ENCODE data around the gene M6PR. TPM values are rescaled to one million over a fixed set of nuclear protein-coding genes. Genes with fewer than 3 reads are reported as not detected.

The M6PR gene
- 10 to 100 TPM; 43.2 to 87.5 (median 67.2) TPM for total RNA-seq

DNA sequence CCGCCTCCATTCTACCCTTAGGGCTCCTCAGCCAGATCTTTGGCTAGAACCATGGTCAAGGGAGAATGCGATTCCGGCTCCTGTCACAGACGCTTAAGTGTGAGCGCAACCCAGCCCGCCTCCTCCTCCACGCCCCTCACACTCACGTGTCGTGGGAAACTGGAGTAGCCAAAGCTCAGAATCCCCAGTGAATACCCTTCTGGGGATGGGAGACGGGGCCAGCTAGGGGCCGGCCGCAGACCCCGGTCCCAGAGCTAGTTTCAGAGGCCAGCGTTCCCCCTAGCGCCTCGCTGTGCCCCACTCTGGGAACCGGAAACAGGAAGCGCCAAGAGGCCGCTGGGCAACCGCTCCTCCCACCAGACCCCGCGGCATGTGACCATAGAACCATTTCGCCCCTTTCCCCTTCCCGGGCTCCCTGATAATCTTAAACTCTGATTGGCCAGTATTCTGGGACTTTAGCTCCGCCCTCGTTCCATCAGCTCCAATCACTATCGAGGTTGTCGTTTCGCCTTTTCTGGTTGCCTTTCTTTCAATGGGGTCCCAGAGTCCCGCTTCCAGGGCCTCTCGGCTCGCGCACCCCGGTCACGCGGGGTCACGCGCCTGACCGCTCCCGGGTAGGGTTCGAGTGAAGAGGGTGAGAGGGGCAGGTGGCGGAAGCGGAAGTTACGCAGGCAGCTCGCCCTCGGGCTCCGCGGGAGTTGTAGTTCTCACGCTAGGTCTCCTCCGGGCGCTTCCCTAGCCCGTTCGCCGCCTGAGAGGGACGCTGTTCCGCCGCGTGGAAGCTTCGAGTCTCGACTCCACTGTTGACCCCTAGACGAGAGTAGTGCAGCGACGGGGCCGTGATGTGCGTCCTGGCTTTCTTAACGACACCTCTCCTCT lies at the start of gene M6PR:
TSS of gene M6PR (minus strand) at position 304 of the 879 bp plus-strand sequence. CDS start 3,241 bp downstream, outside the sequence.
- no peaks in the 10 kb centered on the region for H3K27me3 ChIP-seq
- H3K36me3 ChIP-seq: peaks cover 0 to 8% (median 4%) of the 10 kb centered on the region in 4 donors
- peak; percentile 94 for DNase-seq
- TF ChIP-seq EP300 (IDR thresholded peaks at IDR 0.05; ENCODE audit: low read depth) (no peak), POLR2A (IDR thresholded peaks at IDR 0.05) (peak; percentile 85), POLR2AphosphoS5 (IDR thresholded peaks at IDR 0.05) (peak; percentile 75 to 90 (median 83))
- TF ChIP-seq, protein P1, sequence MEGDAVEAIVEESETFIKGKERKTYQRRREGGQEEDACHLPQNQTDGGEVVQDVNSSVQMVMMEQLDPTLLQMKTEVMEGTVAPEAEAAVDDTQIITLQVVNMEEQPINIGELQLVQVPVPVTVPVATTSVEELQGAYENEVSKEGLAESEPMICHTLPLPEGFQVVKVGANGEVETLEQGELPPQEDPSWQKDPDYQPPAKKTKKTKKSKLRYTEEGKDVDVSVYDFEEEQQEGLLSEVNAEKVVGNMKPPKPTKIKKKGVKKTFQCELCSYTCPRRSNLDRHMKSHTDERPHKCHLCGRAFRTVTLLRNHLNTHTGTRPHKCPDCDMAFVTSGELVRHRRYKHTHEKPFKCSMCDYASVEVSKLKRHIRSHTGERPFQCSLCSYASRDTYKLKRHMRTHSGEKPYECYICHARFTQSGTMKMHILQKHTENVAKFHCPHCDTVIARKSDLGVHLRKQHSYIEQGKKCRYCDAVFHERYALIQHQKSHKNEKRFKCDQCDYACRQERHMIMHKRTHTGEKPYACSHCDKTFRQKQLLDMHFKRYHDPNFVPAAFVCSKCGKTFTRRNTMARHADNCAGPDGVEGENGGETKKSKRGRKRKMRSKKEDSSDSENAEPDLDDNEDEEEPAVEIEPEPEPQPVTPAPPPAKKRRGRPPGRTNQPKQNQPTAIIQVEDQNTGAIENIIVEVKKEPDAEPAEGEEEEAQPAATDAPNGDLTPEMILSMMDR (IDR thresholded peaks at IDR 0.05): peak; percentile 27 to 49 (median 38)
- no peaks in the 10 kb centered on the region for H3K9me3 ChIP-seq
- H3K4me3 ChIP-seq: peak within 1 kb of the TSS; percentile 55 to 97 (median 78)
- 0% methylated on average over 6 to 63 of the region's 66 CpGs for WGBS, 2 donors (ENCODE audit: low coverage in 1 of 2)
- H3K27ac ChIP-seq: peak within 1 kb of the TSS; percentile 94 to 98 (median 96)
- intact Hi-C loops (cut with DNase I; ENCODE audit: low total_unique reads) (loop anchor here (10.0 kb wide), 1 partner anchor 85 kb away; no protein-coding TSS in a partner anchor), in situ Hi-C loops (cut with MboI; ENCODE audit: low pct_ligation_motif_present in 1 of 4, low pct_unique_long_range_greater_than_20kb in 1 of 4, low sequenced_read_pairs in 3 of 4) (no loop called here)
- peaks cover 7 to 35% (median 16%) of the 10 kb centered on the region in 4 donors for H3K4me1 ChIP-seq

DNA sequence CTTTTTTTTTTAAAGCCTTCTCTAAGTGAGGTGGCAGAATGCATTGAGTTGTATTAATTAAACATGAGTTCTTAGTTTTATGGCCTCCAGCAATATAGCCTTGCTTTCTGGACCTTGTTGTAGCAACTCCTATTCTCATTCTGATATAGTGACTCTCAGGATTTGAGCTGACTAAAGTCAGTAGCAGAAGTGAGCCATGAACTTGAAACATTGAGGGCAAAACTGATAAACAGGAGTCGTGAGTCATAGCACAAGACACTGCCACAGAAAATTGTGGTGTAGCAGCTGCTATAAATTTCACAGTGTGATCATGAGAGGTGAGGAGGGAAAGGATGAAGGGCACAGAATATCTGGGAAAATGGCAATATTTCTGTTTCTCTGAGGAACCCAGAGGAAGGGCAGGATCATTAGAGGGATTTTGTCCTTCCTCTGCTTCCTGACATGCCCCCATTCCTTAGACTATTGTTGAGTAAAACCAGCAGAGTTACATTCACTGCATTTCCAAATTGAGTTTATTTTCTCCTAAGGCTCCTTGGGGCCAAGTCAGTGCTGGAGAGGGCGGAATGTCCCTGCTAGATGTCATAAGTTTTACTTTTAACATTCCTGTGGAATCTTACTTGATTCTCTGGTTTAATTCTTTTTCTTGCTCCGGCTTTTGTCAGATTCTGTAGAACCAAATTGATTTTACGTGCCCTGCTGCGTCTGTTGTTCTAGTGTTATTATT lies 47.4 kb upstream of the M6PR start:
- no peaks in the 10 kb centered on the region for H3K9me3 ChIP-seq
- no peaks in the 10 kb centered on the region for H3K27me3 ChIP-seq
- intact Hi-C loops (cut with DNase I; ENCODE audit: low total_unique reads) (no loop called here), in situ Hi-C loops (cut with MboI; ENCODE audit: low pct_ligation_motif_present in 1 of 4, low pct_unique_long_range_greater_than_20kb in 1 of 4, low sequenced_read_pairs in 3 of 4) (no loop called here)
- no peaks in the 10 kb centered on the region for H3K4me1 ChIP-seq
- H3K36me3 ChIP-seq: no peaks in the 10 kb centered on the region
- peak overlapping the region in 1 of 4 donors; percentile 18 for H3K27ac ChIP-seq
- TF ChIP-seq EP300 (IDR thresholded peaks at IDR 0.05; ENCODE audit: low read depth) (no peak), POLR2AphosphoS5 (IDR thresholded peaks at IDR 0.05) (no peak), POLR2A (IDR thresholded peaks at IDR 0.05) (no peak)
- TF ChIP-seq, protein P1 (IDR thresholded peaks at IDR 0.05): no peak
- no peak for DNase-seq
- H3K4me3 ChIP-seq: no peak overlapping the region
- 71 to 73% methylated on average over 4 to 5 of the region's 5 CpGs for WGBS, 2 donors (ENCODE audit: low coverage in 1 of 2)

DNA sequence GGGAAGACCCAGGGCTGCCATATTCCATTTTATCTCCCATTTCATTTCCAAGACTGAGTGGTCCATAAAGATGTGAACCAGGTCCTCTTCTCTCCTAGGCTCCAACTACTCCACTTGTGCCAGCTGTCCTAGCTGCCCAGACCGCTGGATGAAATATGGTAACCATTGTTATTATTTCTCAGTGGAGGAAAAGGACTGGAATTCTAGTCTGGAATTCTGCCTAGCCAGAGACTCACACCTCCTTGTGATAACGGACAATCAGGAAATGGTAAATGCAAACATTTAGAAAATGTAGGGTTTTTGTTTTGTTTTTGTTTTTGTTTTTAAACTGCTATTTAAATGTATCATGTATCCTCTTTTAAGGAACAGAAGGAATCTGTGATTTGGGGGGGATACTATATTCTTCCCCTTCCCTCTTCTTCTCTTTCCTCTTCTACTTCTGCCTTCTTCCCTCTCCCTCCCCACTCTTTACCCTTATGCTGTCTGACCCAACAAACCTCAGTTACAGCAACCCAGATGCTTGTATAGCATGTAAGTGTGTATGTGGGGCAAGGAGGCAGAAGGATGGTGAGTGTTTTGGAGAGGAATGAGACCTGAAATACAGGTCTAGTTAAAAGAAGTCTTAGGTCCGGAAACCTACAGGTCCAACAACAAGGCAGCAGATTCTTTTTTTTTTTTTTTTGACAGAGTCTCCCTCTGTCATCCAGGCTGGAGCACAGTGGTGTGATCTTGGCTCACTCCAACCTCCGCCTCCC lies 45.8 kb upstream of the M6PR start:
- Histone ChIP-seq H3K36me3 (no peaks in the 10 kb centered on the region), H3K4me1 (no peaks in the 10 kb centered on the region), H3K4me3 (no peak overlapping the region), H3K9me3 (no peaks in the 10 kb centered on the region), H3K27ac (no peak overlapping the region), H3K27me3 (no peaks in the 10 kb centered on the region)
- DNase-seq: no peak
- intact Hi-C loops (cut with DNase I; ENCODE audit: low total_unique reads) (no loop called here), in situ Hi-C loops (cut with MboI; ENCODE audit: low pct_ligation_motif_present in 1 of 4, low pct_unique_long_range_greater_than_20kb in 1 of 4, low sequenced_read_pairs in 3 of 4) (no loop called here)
- TF ChIP-seq, protein P1 (IDR thresholded peaks at IDR 0.05): no peak
- TF ChIP-seq POLR2AphosphoS5 (IDR thresholded peaks at IDR 0.05) (no peak), POLR2A (IDR thresholded peaks at IDR 0.05) (no peak), EP300 (IDR thresholded peaks at IDR 0.05; ENCODE audit: low read depth) (no peak)
- WGBS, 2 donors (ENCODE audit: low coverage in 1 of 2): 81% methylated on average over 4 of the region's 4 CpGs
